AG09309 (cell line): Measurements from ENCODE around the gene LYL1.
A peak's percentile ranks its signal among the peaks of the same experiment; 100 is the strongest.

Experiments used
- DNase-seq: peaks from one replicate; pipeline ENCODE4 v3.0.0-alpha.2; 2010; ENCODE audit warnings: low read depth
- H3K4me3 ChIP-seq: 2 replicates; pipeline ENCODE4 v1.5.1; 2011; ENCODE audit warnings: mild to moderate bottlenecking, low read depth, low read length, moderate library complexity; ENCODE audit not compliant: control insufficient read depth
- TF ChIP-seq, protein P1 (sequence below): IDR thresholded peaks from 2 replicates; pipeline ENCODE4 v1.5.1; 2011; ENCODE audit warnings: mild to moderate bottlenecking, low read depth, low read length, inconsistent platforms; ENCODE audit not compliant: insufficient read depth, control insufficient read depth; ENCODE audit errors: missing control alignments

LYL1 gene

DNA sequence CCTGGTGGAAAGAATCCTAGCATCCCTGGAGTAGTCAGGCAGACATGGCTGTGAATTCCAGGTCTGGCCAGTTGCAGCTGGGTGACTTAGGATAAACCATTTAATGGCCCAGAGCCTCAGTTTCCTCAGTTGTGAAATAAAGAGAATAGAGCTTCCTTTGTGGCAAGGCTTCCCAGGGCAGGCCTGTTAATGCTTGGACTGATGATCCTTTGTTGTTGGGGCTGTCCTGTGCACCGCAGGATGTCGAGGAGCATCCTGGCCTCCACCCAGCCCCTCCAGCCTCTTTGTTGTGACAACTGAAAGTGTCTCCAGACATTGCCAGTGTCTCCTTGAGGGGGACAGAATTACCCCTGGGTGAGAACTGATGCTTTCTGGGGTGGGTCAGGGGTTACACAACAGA, 16.3 kb downstream of the LYL1 start:
- no peak overlapping the region for H3K4me3 ChIP-seq
- TF ChIP-seq, protein P1, sequence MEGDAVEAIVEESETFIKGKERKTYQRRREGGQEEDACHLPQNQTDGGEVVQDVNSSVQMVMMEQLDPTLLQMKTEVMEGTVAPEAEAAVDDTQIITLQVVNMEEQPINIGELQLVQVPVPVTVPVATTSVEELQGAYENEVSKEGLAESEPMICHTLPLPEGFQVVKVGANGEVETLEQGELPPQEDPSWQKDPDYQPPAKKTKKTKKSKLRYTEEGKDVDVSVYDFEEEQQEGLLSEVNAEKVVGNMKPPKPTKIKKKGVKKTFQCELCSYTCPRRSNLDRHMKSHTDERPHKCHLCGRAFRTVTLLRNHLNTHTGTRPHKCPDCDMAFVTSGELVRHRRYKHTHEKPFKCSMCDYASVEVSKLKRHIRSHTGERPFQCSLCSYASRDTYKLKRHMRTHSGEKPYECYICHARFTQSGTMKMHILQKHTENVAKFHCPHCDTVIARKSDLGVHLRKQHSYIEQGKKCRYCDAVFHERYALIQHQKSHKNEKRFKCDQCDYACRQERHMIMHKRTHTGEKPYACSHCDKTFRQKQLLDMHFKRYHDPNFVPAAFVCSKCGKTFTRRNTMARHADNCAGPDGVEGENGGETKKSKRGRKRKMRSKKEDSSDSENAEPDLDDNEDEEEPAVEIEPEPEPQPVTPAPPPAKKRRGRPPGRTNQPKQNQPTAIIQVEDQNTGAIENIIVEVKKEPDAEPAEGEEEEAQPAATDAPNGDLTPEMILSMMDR = no peak
- DNase-seq = no peak

DNA sequence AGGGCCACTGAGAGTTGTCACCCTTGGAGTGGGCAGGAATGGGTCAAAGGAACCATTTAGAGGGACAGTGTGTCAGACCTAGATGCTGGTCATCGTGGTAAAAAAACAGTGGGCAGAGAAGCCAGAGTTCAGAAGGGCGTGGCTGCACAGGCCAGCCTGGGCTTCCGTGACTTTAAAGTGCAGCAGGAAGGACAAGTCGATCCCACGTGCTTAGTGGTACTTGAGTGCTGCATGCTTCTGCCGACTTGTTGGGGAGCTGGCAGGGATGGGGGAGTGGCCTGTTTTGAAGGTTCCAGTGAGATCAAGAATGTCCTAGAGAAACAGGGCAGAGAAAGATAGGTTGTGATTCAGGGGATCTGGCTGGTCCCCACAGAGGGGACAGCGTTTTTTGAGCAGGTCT, 17.0 kb downstream of the LYL1 start:
- no peak overlapping the region for H3K4me3 ChIP-seq
- no peak for DNase-seq
- TF ChIP-seq, protein P1 = no peak

DNA sequence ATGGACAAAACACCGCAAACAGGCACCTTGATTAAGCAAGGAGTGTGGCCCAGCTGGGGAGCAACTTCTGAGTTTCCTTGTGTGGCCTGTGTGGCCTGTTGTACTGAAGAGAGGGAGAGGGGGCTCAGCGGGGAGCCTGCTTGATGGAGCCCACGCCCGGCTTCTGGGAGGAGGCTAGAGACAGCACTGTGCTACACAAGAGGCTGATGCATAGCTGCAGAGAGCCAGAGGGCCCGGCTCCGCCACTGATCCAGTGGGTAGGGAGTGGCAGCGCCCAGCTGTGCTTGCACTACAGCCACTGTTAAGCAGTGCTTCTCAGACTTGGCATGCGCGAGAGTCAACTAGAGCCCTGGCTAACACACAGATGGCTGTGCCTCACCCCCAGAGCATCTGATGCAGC, 19.0 kb downstream of the LYL1 start:
- no peak for DNase-seq
- TF ChIP-seq, protein P1 = no peak
- no peak overlapping the region for H3K4me3 ChIP-seq

DNA sequence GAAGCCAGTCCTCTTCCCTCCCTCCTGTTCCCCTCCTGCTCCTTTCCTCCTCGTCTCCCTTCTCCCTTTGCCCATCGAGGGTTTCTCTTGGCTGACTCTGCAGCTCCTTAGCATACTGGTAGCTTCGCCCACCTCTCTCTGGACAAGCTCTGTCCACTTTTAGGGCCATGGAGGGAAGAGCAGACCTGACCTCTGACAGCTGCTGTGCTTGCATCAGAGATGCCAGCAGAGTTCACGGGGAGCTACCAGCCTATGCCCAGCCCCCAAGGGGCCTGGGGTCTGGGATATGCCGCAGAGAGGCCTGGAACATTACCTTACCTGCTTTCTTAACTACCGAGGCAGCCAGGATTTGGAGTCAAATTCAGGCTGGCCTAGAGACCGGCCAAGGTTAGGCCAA, 19.7 kb downstream of the LYL1 start:
- no peak overlapping the region for H3K4me3 ChIP-seq
- no peak for DNase-seq
- TF ChIP-seq, protein P1 = no peak

DNA sequence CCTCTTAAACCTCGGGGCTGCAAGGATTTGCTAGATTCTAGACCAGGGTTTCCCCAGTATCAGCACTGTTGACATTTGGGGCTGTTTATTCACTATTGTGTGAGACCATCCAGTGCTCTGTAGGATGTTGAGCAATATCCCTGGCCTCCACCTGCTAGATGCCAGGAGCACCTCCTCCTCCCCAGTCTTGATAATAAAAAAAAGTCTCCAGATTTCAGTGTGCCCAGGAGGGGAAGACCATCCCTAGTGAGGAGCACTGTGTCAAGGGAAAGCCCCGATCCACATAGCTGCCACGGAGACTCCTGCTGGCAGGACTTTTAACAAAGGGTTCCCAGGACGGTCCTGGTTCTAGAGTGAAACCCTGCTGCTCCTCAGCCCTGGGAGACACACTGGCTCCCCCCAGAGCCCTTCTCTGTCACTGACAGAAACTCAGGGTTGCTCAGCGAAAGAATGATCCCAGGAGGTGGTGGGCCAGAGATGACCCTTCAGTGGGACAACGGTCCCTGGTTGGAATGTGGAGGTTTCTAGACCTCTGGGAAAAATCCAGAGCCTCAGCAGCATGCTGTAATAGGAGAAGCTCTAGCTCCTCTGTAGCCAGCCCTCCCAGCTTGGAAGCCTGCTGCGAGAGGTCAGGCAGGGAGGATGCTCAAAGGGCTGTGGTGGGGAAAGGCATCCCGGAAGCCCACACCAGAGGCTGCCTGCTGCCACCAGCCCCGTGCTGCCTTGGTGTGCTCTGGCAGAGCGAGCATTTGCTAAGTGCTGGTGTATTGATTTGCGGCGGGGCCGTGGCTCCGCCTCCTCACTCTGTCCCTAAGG, 20.3 kb downstream of the LYL1 start:
- DNase-seq = no peak
- TF ChIP-seq, protein P1 = peak; percentile 17

DNA sequence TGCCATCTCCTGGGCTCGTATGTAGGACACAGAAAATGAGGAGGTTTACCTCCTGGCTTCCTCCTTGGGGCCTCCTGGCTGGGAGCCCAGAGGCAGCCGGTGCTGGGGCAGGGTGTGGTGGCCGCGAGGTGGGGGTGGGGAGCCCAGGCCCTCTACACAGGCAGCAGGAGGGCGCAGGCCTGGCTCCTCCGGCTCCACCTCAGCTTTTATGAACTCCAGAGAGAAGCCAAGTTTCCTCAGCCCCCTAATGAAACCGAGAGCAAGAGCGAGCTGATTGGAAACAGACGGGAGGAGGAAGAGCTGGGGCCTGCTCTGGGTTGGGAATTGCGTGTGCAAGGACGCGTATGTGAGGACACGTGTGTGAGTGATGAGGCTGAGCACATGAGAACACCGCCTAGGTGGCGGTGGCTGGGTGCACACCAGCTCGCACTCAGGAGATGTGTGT, 23.1 kb downstream of the LYL1 start:
- no peak overlapping the region for H3K4me3 ChIP-seq
- TF ChIP-seq, protein P1 = no peak
- no peak for DNase-seq

More for the DNA sequence above, 20.3 kb downstream of the LYL1 start:
- H3K4me3 ChIP-seq = no peak overlapping the region
